ENCODE measurements around the gene GOPC. TPM values are rescaled to one million over a fixed set of nuclear protein-coding genes. Genes with fewer than 3 reads are reported as not detected.

Gene GOPC
- total and polyA plus RNA-seq, 2 of the 4 experiments (the other 2 are of a cell fraction), result 23.4 to 23.8 TPM

GRCh38 chr6:117549611-117550010 lies 52.7 kb downstream of the GOPC start:
- H2AFZ ChIP-seq (replicated peaks; ENCODE audit: low read length, poor library complexity), result no peak overlapping the region
- no peak for TF ChIP-seq RCOR1 (IDR thresholded peaks at IDR 0.05; ENCODE audit: insufficient replicate concordance, low read length)
- peaks cover 13% of the 10 kb centered on the region for H3K9me1 ChIP-seq (ENCODE audit: insufficient read depth, low read length)

More at GRCh38 chr6:117549611-117550010, 52.7 kb downstream of the GOPC start:
- ATAC-seq (ENCODE audit: low read depth), result no peak
- no peaks in the 10 kb centered on the region for H3K27me3 ChIP-seq (ENCODE audit: control insufficient read depth, insufficient read depth, low read length)
- no peak for DNase-seq
- no peak overlapping the region for H3K4ac ChIP-seq (ENCODE audit: low read depth, low read length)
- 0 out of 2 replicates have a peak overlapping the region, but pooled peaks have one; percentile 2 for H2BK20ac ChIP-seq (ENCODE audit: low read depth, low read length)
- peak overlapping the region; percentile 9 for H2BK5ac ChIP-seq (ENCODE audit: low read depth, low read length, poor library complexity, severe bottlenecking)
- BruUV-seq (replicated peaks), result no TSS peak
- dilution Hi-C loops (cut with HindIII; ENCODE audit: low sequenced_read_pairs, unreplicated experiment), result no loop called here
- peaks cover 0 to 39% of the 10 kb centered on the region in 2 experiments; a peak in 2 of 4 replicates for H3K79me1 ChIP-seq (ENCODE audit: low read depth in 1 of 2, low read length in 2 of 2)
- H3K9ac ChIP-seq (ENCODE audit: low read depth, low read length), result no peak overlapping the region
- peak overlapping the region; percentile 29; the same call in 1 of the 2 replicates for H3K27ac ChIP-seq (ENCODE audit: insufficient read depth, low read length)
- peak overlapping the region; percentile 78 for H3K18ac ChIP-seq (ENCODE audit: low read depth, low read length)
- H3K56ac ChIP-seq (ENCODE audit: extremely low read depth, insufficient read depth, low read length), result no peak overlapping the region
- H4K8ac ChIP-seq (ENCODE audit: low read depth in 2 of 2, low read length in 2 of 2), result no peak overlapping the region
- WGBS, 2 experiments (ENCODE audit: extremely low coverage in 2 of 2, insufficient read length in 1 of 2), result no CpG with 5 or more reads among the region's 4 CpGs
- peaks cover 4% of the 10 kb centered on the region; the same call in 1 of the 2 replicates for H4K20me1 ChIP-seq (ENCODE audit: insufficient read depth, low read length)
- no peaks in the 10 kb centered on the region for H3K9me3 ChIP-seq (ENCODE audit: control insufficient read depth, insufficient read depth, low read length)
- intact Hi-C loops (cut with micrococcal nuclease), result loop anchor here (2.0 kb wide), 1 partner anchor 67 kb away; the partner anchor contains the start of gene DCBLD1
- peak overlapping the region; percentile 36; the same call in 1 of the 2 replicates for H2BK120ac ChIP-seq (ENCODE audit: low read depth, low read length)
- no peak overlapping the region for H4K91ac ChIP-seq (ENCODE audit: insufficient read depth, low read depth, low read length)
- no peak overlapping the region; the same call in 1 of the 2 replicates for H3K14ac ChIP-seq (replicated peaks; ENCODE audit: low read depth, low read length)
- ChIA-PET POLR2A (ENCODE audit: unreplicated experiment) (no interaction called here), CTCF (interaction anchor here (1.1 to 1.7 kb wide), 2 partner anchors 20 to 100 kb away, joined by 4 read pairs; no protein-coding TSS in a partner anchor)
- peak overlapping the region; percentile 89 for H2AK5ac ChIP-seq (ENCODE audit: low read depth, low read length)
- H2BK15ac ChIP-seq (ENCODE audit: low read depth, low read length), result peak overlapping the region; percentile 55; the same call in 1 of the 3 replicates
- in situ Hi-C loops (cut with MboI; ENCODE audit: low sequenced_read_pairs), result loop anchor here (5.0 kb wide), 1 partner anchor 102 kb away; no protein-coding TSS in a partner anchor
- no peak overlapping the region for H3K23ac ChIP-seq (ENCODE audit: low read depth, low read length)
- peaks cover 19% of the 10 kb centered on the region for H3K36me3 ChIP-seq (ENCODE audit: control insufficient read depth, insufficient read depth, low read length)
- H4K5ac ChIP-seq (ENCODE audit: low read depth, low read length), result no peak overlapping the region
- no peak overlapping the region for H3K4me3 ChIP-seq (ENCODE audit: insufficient read depth, low read depth, low read length)
- peaks cover 22% of the 10 kb centered on the region for H3K4me1 ChIP-seq (ENCODE audit: control insufficient read depth, insufficient read depth, low read length)
- no peak overlapping the region for H3K4me2 ChIP-seq (ENCODE audit: low read depth, low read length)
- no peak overlapping the region for H2AK9ac ChIP-seq (replicated peaks; ENCODE audit: low read depth, low read length, poor library complexity)
